ENCODE results near the gene ANAPC2.

ANAPC2 gene, protein sequence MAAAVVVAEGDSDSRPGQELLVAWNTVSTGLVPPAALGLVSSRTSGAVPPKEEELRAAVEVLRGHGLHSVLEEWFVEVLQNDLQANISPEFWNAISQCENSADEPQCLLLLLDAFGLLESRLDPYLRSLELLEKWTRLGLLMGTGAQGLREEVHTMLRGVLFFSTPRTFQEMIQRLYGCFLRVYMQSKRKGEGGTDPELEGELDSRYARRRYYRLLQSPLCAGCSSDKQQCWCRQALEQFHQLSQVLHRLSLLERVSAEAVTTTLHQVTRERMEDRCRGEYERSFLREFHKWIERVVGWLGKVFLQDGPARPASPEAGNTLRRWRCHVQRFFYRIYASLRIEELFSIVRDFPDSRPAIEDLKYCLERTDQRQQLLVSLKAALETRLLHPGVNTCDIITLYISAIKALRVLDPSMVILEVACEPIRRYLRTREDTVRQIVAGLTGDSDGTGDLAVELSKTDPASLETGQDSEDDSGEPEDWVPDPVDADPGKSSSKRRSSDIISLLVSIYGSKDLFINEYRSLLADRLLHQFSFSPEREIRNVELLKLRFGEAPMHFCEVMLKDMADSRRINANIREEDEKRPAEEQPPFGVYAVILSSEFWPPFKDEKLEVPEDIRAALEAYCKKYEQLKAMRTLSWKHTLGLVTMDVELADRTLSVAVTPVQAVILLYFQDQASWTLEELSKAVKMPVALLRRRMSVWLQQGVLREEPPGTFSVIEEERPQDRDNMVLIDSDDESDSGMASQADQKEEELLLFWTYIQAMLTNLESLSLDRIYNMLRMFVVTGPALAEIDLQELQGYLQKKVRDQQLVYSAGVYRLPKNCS

GRCh38 chr9:137188490-137189296, at the start of gene ANAPC2, which contains the start of gene SSNA1:
ANAPC2 (minus strand) TSS chr9:137188560; CDS start chr9:137188532, 28 bp downstream.
SSNA1 (plus strand) TSS chr9:137188676; CDS start chr9:137188727, 51 bp downstream.
- TF ChIP-seq, protein P1, sequence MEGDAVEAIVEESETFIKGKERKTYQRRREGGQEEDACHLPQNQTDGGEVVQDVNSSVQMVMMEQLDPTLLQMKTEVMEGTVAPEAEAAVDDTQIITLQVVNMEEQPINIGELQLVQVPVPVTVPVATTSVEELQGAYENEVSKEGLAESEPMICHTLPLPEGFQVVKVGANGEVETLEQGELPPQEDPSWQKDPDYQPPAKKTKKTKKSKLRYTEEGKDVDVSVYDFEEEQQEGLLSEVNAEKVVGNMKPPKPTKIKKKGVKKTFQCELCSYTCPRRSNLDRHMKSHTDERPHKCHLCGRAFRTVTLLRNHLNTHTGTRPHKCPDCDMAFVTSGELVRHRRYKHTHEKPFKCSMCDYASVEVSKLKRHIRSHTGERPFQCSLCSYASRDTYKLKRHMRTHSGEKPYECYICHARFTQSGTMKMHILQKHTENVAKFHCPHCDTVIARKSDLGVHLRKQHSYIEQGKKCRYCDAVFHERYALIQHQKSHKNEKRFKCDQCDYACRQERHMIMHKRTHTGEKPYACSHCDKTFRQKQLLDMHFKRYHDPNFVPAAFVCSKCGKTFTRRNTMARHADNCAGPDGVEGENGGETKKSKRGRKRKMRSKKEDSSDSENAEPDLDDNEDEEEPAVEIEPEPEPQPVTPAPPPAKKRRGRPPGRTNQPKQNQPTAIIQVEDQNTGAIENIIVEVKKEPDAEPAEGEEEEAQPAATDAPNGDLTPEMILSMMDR (IDR thresholded peaks at IDR 0.05; ENCODE audit: extremely low read depth, insufficient read depth, missing control alignments) = peak; percentile 56
- DNase-seq (ENCODE audit: low spot score) = peak; percentile 98
- in situ Hi-C loops (cut with MboI; ENCODE audit: low pct_unique_long_range_greater_than_20kb, low sequenced_read_pairs, unreplicated experiment) = no loop called here

- TF ChIP-seq, protein P1 (IDR thresholded peaks at IDR 0.05; ENCODE audit: extremely low read depth, insufficient read depth, missing control alignments) = no peak
- no peak for DNase-seq (ENCODE audit: low spot score)
- in situ Hi-C loops (cut with MboI; ENCODE audit: low pct_unique_long_range_greater_than_20kb, low sequenced_read_pairs, unreplicated experiment) = no loop called here
Measured at GRCh38 chr9:137236936-137237421, 48.6 kb upstream of the ANAPC2 start.

GRCh38 chr9:137236238-137236935, 48.0 kb upstream of the ANAPC2 start:
- DNase-seq (ENCODE audit: low spot score) = peak; percentile 98
- TF ChIP-seq, protein P1 (IDR thresholded peaks at IDR 0.05; ENCODE audit: extremely low read depth, insufficient read depth, missing control alignments) = peak; percentile 99
- in situ Hi-C loops (cut with MboI; ENCODE audit: low pct_unique_long_range_greater_than_20kb, low sequenced_read_pairs, unreplicated experiment) = no loop called here

- no peak for DNase-seq (ENCODE audit: low spot score)
- TF ChIP-seq, protein P1 (IDR thresholded peaks at IDR 0.05; ENCODE audit: extremely low read depth, insufficient read depth, missing control alignments) = no peak
- in situ Hi-C loops (cut with MboI; ENCODE audit: low pct_unique_long_range_greater_than_20kb, low sequenced_read_pairs, unreplicated experiment) = no loop called here
Measured at GRCh38 chr9:137235424-137236237, 47.3 kb upstream of the ANAPC2 start.

DNA sequence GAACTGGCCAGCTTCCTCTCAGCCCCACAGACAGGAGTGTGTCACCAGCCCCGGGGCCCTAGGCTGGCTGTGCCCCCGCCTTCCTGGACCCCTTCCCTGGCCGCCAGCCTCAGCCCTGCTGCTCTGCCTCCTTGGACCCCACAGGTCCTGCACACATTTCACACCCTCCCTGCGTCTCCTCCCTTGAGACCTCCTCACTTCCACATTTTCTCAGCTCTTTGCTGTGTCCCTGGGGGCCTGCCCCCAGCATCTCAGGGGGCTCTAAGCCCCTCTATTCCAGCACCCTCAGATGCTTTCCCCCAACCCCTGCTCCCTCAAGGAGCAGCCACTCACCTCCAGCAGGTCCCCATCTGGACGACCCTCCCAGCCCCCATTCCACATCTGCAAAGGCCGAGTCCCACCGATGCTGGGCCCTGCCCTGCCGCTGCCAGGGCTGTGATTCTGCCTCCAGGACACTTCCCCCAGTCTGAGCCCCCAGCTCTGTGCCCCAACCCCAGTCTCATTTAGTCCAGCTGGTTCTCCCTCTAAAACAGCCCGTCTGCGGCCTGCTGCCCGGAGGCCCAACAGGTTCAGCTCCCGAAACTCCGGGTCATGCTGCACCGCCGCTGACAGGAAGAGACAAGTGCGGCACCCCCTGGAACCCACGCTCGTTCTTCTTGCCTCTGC, 46.5 kb upstream of the ANAPC2 start:
- TF ChIP-seq, protein P1 (IDR thresholded peaks at IDR 0.05; ENCODE audit: extremely low read depth, insufficient read depth, missing control alignments) = no peak
- no peak for DNase-seq (ENCODE audit: low spot score)
- in situ Hi-C loops (cut with MboI; ENCODE audit: low pct_unique_long_range_greater_than_20kb, low sequenced_read_pairs, unreplicated experiment) = no loop called here

Data from GM13977 (cell line).